Bronchial epithelial cell (primary cell): Measurements from ENCODE around the gene SIAE. TPM values are rescaled to one million over a fixed set of nuclear protein-coding genes. Genes with fewer than 3 reads are reported as not detected.
"Not testable (repeated sequence)": the region's sequence is repeated elsewhere in the genome, so short reads cannot be mapped to it uniquely, and the experiment has no call there.

Experiments
- DNase-seq: peaks from one replicate; pipeline ENCODE4 v3.0.0-alpha.2; 2010; ENCODE audit warnings: low read depth
- FAIRE-seq: peaks from 2 replicates; lab custom pipeline; 2011; peaks lifted over from hg19 to GRCh38; lab: Jason Lieb, UNC
- H3K27me3 ChIP-seq: 2 replicates; pipeline ENCODE4 v1.5.1; 2011; ENCODE audit warnings: low read length; ENCODE audit not compliant: control insufficient read depth, insufficient read depth
- H3K36me3 ChIP-seq: 2 replicates; pipeline ENCODE4 v1.5.1; 2011; ENCODE audit warnings: low read length; ENCODE audit not compliant: control insufficient read depth, insufficient read depth
- H3K4me3 ChIP-seq: 2 replicates; pipeline ENCODE4 v1.5.1; 2011; ENCODE audit warnings: mild to moderate bottlenecking, low read depth, low read length, control low read depth
- CTCF ChIP-seq: IDR thresholded peaks from 2 replicates; pipeline ENCODE4 v1.5.1; 2011; ENCODE audit warnings: mild to moderate bottlenecking, moderate library complexity, low read length, control low read depth, inconsistent platforms; ENCODE audit not compliant: insufficient read depth, severe bottlenecking
- total RNA-seq: library from RNA; depleted of rRNA; stranded (reverse); fragments of >200 nt; gene quantifications from 2 replicates; pipeline ENCODE4 v1.2.1, GENCODE V29; 2014

Gene SIAE
- total RNA-seq, 1 donor from 2014 or later: 9.0 TPM

GRCh38 chr11:124610295-124610694, 63.2 kb downstream of the SIAE start:
- H3K27me3 ChIP-seq: no peaks in the 10 kb centered on the region
- DNase-seq (no peak), FAIRE-seq (no peak)
- no peak overlapping the region for H3K4me3 ChIP-seq
- no peaks in the 10 kb centered on the region for H3K36me3 ChIP-seq
- TF ChIP-seq CTCF: no peak

GRCh38 chr11:124608147-124608546, 65.4 kb downstream of the SIAE start:
- Histone ChIP-seq H3K36me3 (no peaks in the 10 kb centered on the region), H3K4me3 (no peak overlapping the region), H3K27me3 (no peaks in the 10 kb centered on the region)
- FAIRE-seq: no peak
- DNase-seq: no peak
- TF ChIP-seq CTCF: no peak

DNA sequence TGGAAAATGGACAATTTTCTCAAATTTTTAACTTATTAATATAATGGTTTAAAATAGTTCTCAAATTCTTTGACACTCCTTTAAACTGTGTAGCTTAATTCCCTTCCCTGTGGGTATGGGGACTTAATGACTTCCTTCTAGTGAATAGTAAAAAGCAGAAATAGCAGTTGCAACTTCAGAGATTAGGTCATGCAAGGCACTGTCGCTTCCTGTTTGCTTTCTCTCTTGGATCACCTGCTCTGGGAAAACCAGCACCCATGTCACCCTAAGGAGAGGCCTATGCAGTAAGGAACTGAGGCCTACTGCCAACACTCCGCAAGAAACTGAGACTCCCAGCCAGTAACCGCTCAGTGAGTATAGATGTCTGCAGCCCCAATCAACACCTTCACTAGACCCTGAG, 67.8 kb downstream of the SIAE start:
- Histone ChIP-seq H3K4me3 (no peak overlapping the region), H3K27me3 (no peaks in the 10 kb centered on the region), H3K36me3 (no peaks in the 10 kb centered on the region)
- FAIRE-seq: no peak
- DNase-seq: no peak
- TF ChIP-seq CTCF: no peak

GRCh38 chr11:124602723-124603122, 70.8 kb downstream of the SIAE start:
- not testable (repeated sequence) for H3K4me3 ChIP-seq, DNase-seq, H3K27me3 ChIP-seq, FAIRE-seq, H3K36me3 ChIP-seq

DNA sequence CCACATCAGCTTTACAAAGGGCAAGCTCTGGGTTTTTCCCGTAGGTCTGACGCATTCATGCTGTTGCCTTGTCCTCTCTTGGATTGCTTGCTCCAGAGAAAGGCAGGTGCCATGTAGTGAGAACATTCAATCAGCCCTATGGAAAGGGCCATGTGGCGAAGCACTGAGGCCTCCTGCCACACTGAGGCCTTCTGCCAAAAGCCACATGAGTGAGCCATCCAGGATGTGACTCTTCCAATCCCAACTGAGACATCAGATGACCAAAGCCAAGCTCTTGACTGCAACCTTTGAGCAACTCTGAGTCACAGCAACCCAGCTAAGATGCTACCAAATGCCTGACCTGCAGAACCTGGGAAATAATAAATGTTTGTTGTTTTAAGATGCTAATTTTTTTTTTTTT, 71.3 kb downstream of the SIAE start:
- no peak overlapping the region for H3K4me3 ChIP-seq
- FAIRE-seq (no peak), DNase-seq (peak; percentile 28)
- no peak for TF ChIP-seq CTCF
- H3K27me3 ChIP-seq: no peaks in the 10 kb centered on the region
- H3K36me3 ChIP-seq: no peaks in the 10 kb centered on the region

GRCh38 chr11:124600621-124601320, 72.8 kb downstream of the SIAE start:
- DNase-seq: no peak
- no peak for FAIRE-seq
- no peaks in the 10 kb centered on the region for H3K36me3 ChIP-seq
- TF ChIP-seq CTCF: no peak
- no peak overlapping the region for H3K4me3 ChIP-seq
- H3K27me3 ChIP-seq: no peaks in the 10 kb centered on the region
